HG02798 (cell line): Measurements from ENCODE around the gene PAOX.
"Not testable (repeated sequence)": the region's sequence is repeated elsewhere in the genome, so short reads cannot be mapped to it uniquely, and the experiment has no call there.

Experiments used
- ATAC-seq: cut with Tn5 transposase; IDR thresholded peaks from one replicate; pipeline ENCODE4 v1.9.1; 2021; ENCODE audit warnings: mild to moderate bottlenecking; ENCODE audit not compliant: unreplicated experiment, poor library complexity

PAOX gene

DNA sequence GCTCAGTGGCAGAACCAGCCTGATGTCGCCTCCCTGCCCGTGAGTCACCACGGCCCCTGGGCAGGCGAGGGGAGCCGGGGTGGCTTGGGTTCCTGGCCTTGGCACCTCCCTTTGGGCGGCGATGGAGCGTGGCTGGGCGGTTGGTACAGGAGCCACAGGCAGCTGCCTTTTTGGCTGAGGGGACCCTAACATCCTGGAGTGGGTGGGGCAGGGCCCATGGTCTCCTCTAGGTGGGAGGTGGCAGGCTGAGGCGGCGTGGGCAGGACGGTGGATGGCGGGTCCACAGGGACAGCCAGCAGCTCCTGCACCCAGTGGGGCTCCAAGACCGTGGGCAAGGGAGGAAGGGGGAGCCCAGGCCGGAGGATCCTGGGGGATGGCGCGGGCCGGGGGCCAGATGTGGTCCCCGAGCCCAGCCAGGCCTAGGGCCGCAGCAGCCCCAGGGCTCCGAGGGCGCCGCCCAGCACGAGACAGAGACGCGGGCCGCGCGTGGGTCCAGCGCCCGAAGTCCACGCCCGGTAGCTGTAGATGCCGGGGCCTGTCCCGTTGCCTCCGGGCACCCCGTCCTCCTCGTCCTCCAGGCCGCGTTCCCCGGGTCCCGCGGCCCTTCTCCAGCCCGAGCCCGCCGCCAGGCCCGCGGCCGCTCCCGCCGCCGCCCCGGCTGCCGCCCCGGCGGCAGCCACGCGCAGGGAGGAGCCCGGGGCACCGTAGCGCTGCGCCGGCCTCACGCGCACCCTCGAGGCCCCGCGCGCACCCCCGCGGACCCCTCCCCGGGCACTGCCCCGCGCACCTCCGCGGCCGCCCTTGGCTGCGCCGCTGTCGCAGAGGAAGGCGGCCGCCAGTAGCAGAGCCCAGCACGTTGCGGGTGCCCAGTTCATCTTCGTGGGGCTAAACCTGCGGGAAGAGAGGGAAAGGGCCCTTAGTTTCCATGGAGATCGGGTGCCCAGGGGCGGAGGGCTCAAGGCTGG is 44.0 kb downstream of the PAOX start:
- ATAC-seq, result no peak

DNA sequence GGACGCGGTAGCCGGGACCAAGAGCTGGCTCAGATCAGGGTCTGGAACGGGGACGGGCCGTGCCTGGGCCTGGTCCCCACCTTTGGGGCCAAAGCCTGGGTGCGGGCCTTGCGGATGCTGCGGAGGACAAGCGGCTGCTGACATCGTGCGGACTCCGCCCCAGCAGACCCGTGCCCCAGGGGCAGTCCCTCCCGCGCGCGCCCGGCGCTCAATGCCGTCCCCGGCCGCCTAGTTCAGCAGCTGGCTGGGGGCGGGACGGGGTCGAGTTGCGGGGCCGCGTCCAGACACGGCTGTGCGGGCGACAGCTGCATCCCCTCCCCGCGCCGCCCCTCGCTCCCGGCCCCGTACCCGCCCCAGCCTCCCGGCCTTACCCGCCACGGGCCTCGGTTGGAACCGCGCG is 45.0 kb downstream of the PAOX start:
- not testable (repeated sequence) for ATAC-seq

GRCh38 chr10:133424601-133425000 is 45.5 kb downstream of the PAOX start, which contains the start of gene SPRN:
Gene SPRN, minus strand, starts transcription at chr10:133424625. Its CDS starts 944 bp downstream, at chr10:133423681.
- ATAC-seq, result not testable (repeated sequence)

- ATAC-seq, result not testable (repeated sequence)
These were observed 50.5 kb downstream of the PAOX start for GRCh38 chr10:133429571-133429970.

DNA sequence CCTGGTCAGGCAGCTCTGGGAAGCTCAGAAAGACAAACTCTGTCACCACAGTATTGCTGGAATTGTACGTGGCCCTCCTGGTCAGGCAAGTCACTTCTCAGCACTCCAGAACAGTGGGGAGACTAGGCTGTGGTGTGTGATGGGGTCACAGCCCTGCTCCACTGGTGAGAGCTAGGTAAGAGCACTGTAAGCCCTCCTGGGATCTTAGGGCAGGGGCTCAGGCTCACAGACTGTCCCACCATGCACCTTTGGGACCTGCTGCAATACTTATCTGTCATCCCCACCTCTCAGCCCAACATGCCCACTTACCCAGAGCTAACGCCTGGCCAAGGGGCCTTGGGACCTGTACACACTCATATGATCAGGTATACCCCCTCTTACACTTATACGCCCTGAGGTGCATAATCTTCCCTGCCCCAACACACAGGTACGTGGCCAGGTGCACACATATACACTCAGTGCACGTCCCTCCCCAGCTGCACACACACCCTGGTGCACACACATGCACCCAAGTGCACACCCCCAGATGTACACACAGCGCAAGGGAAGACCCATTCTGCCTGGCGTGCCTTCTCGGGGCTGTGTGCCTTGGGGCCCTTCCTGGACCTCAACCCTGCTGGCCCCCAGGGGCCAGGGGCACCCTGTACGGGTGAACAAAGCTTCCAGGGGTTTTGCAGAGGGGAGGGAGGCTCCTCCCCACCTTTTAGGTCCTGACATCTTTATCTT is 53.0 kb downstream of the PAOX start:
- not testable (repeated sequence) for ATAC-seq

DNA sequence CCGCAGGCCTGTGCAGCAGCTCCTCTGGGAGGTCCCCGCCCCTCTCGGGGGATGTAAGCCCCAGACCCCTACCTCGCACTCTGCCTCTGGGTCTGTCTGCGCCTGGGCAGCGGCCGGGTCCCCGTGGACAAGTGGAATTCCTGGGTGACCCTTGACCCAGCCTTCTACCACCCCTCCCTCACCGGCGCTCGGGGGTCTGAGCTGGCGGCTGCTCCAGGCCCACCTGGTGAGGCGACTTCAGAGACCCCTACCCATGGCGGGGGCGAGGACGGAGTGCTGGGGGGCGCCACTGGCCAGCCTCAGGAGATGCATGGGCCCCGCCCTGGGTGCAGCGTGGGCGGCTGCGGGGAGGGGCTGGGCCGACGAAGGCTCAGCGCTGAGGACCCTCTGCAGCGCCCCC is 53.7 kb downstream of the PAOX start:
- ATAC-seq, result not testable (repeated sequence)

DNA sequence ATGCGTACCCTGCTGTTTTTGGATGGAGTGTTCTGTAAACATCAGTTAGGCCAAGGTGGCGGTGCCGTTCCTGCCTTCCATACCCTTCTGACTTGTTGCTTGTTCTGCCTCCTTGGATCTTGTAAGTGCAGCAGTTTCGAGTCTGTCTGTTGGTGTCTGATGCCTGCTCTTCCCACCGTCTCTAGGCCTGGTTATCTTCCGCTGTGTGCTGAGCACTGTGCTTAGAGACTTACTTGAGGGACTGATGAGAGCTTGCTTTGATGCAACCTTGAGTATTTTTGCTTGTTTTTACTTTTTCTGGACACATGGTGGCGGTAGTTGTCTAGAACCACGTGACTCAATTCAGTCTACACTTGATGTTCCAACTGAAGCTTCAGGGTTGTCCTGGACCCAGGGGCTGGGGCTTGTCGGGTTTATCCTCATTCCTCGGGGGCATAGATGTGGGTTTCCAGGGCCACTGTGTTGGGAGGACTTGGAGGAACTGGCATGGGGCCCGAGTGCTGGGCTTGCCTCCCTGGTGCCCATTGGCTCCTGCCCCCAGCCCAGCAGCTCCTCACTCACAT is 59.7 kb downstream of the PAOX start:
- no peak for ATAC-seq

GRCh38 chr10:133439517-133440461 is 60.7 kb downstream of the PAOX start:
- no peak for ATAC-seq

DNA sequence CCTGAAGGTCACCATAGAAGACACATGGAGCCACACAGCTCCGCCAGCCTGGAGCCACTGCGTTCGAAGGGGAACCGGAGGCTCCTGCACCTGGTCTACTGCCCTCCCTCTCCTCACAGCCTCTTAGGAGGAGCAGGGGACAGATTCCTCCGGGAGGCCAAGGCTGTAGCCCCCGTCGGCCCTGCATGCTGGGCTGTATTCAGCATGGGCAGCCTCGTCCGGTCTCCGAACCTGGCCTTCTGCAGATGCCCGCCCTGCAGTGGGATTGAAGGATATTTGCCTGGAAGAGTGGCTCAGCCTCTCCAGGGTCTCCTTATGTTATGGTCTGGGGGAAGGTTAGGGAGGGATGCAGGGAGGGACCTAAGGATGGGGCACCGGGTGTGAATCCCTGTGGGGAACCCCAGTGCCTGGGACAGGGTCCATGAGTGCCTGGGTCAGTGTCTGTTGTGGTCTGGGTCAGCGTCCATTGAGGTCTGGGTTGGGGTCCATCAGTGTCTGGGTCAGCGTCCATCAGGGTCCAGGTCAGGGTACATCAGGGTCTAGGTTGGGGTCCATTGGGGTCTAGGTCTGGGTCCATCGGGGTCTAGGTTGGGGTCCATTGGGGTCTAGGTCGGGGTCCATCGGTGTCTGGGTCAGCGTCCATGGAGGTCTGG is 61.7 kb downstream of the PAOX start:
- ATAC-seq, result no peak
